ENCODE measurements around the gene KRTAP17-1. TPM values are rescaled to one million over a fixed set of nuclear protein-coding genes. Genes with fewer than 3 reads are reported as not detected.
"Not testable (repeated sequence)": the region's sequence is repeated elsewhere in the genome, so short reads cannot be mapped to it uniquely, and the experiment has no call there.

The KRTAP17-1 gene
- total and polyA plus RNA-seq, 4 donors, result not detected

- DNase-seq (no peak), ATAC-seq (ENCODE audit: insufficient read depth, low FRiP score) (no peak)
- Histone ChIP-seq H3K27me3 (ENCODE audit: control insufficient read depth in 3 of 3, insufficient read depth in 3 of 3, low read length in 2 of 3) (peaks cover 0 to under 1% (median 0%) of the 10 kb centered on the region in 3 donors), H3K4me3 (no peak overlapping the region), H3K27ac (ENCODE audit: low read depth in 1 of 2, low read length in 1 of 2) (no peak overlapping the region), H3K9me3 (ENCODE audit: control insufficient read depth in 4 of 4, insufficient read depth in 3 of 4, low read length in 3 of 4) (no peaks in the 10 kb centered on the region), H3K9ac (ENCODE audit: insufficient read depth in 1 of 2, low read length in 2 of 2) (no peak overlapping the region), H3K4me1 (ENCODE audit: control insufficient read depth in 5 of 5, insufficient read depth in 5 of 5, low read length in 5 of 5) (no peaks in the 10 kb centered on the region), H3K36me3 (ENCODE audit: control insufficient read depth in 4 of 4, insufficient read depth in 4 of 4, low read length in 4 of 4) (no peaks in the 10 kb centered on the region)
- WGBS, 2 donors, result 88 to 92% methylated on average over 3 of the region's 3 CpGs
- TF ChIP-seq CTCF (IDR thresholded peaks at IDR 0.05; ENCODE audit: control extremely low read depth, extremely low read depth), result no peak
Measured at GRCh38 chr17:41278176-41278955, 37.1 kb downstream of the KRTAP17-1 start.

- not testable (repeated sequence) for H3K4me1 ChIP-seq (ENCODE audit: control insufficient read depth in 5 of 5, insufficient read depth in 5 of 5, low read length in 5 of 5); DNase-seq; H3K4me3 ChIP-seq
Measured at GRCh38 chr17:41275648-41276190, 39.8 kb downstream of the KRTAP17-1 start, which contains the start of gene KRTAP9-7. Gene KRTAP9-7 (plus strand): TSS chr17:41275698. CDS start chr17:41275698, 0 bp downstream.

DNA sequence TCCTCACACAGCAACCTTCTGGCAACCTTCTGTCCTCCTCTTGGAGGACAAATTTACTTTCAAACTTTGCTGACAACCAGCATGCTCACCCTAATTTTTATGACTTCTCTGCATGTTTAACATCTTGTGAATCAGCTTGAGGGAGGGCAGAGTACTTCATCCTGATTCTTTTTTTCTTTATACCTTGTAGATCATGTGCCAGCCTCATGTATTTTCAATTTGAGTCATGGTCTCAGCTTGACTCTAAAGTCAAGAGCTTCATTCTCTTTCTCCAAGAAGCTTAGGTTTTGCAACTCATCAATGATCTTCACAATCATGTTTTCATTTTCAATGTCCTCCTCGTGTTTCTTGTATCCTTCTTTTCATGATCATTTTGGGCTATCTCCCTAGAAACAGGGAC, 43.7 kb downstream of the KRTAP17-1 start:
- 68 to 75% methylated on average over 1 of the region's 1 CpG for WGBS, 2 donors
- DNase-seq (no peak), ATAC-seq (ENCODE audit: insufficient read depth, low FRiP score) (no peak)
- Histone ChIP-seq H3K9me3 (ENCODE audit: control insufficient read depth in 4 of 4, insufficient read depth in 3 of 4, low read length in 3 of 4) (no peaks in the 10 kb centered on the region), H3K4me1 (ENCODE audit: control insufficient read depth in 5 of 5, insufficient read depth in 5 of 5, low read length in 5 of 5) (no peaks in the 10 kb centered on the region), H3K27ac (ENCODE audit: low read depth in 1 of 2, low read length in 1 of 2) (no peak overlapping the region), H3K9ac (ENCODE audit: insufficient read depth in 1 of 2, low read length in 2 of 2) (no peak overlapping the region), H3K27me3 (ENCODE audit: control insufficient read depth in 3 of 3, insufficient read depth in 3 of 3, low read length in 2 of 3) (no peaks in the 10 kb centered on the region), H3K36me3 (ENCODE audit: control insufficient read depth in 4 of 4, insufficient read depth in 4 of 4, low read length in 4 of 4) (no peaks in the 10 kb centered on the region), H3K4me3 (no peak overlapping the region)
- no peak for TF ChIP-seq CTCF (IDR thresholded peaks at IDR 0.05; ENCODE audit: control extremely low read depth, extremely low read depth)

More at GRCh38 chr17:41275648-41276190, 39.8 kb downstream of the KRTAP17-1 start, which contains the start of gene KRTAP9-7:
- 79 to 97% methylated on average over 3 of the region's 3 CpGs for WGBS, 2 donors
- H3K27ac ChIP-seq (ENCODE audit: low read depth in 1 of 2, low read length in 1 of 2); ATAC-seq (ENCODE audit: insufficient read depth, low FRiP score); H3K36me3 ChIP-seq (ENCODE audit: control insufficient read depth in 4 of 4, insufficient read depth in 4 of 4, low read length in 4 of 4); H3K9me3 ChIP-seq (ENCODE audit: control insufficient read depth in 4 of 4, insufficient read depth in 3 of 4, low read length in 3 of 4); H3K27me3 ChIP-seq (ENCODE audit: control insufficient read depth in 3 of 3, insufficient read depth in 3 of 3, low read length in 2 of 3); H3K9ac ChIP-seq (ENCODE audit: insufficient read depth in 1 of 2, low read length in 2 of 2): not testable (repeated sequence)

- H3K4me3 ChIP-seq; H3K9ac ChIP-seq (ENCODE audit: insufficient read depth in 1 of 2, low read length in 2 of 2); H3K27me3 ChIP-seq (ENCODE audit: control insufficient read depth in 3 of 3, insufficient read depth in 3 of 3, low read length in 2 of 3); ATAC-seq (ENCODE audit: insufficient read depth, low FRiP score); H3K36me3 ChIP-seq (ENCODE audit: control insufficient read depth in 4 of 4, insufficient read depth in 4 of 4, low read length in 4 of 4); H3K27ac ChIP-seq (ENCODE audit: low read depth in 1 of 2, low read length in 1 of 2); DNase-seq; H3K4me1 ChIP-seq (ENCODE audit: control insufficient read depth in 5 of 5, insufficient read depth in 5 of 5, low read length in 5 of 5); H3K9me3 ChIP-seq (ENCODE audit: control insufficient read depth in 4 of 4, insufficient read depth in 3 of 4, low read length in 3 of 4): not testable (repeated sequence)
- WGBS, 2 donors, result 50 to 60% methylated on average over 1 of the region's 1 CpG
Measured at GRCh38 chr17:41271323-41271722, 44.2 kb downstream of the KRTAP17-1 start.

All from lung (tissue), 12 donors.